ENCODE measurements around the gene TNFRSF9. TPM values are rescaled to one million over a fixed set of nuclear protein-coding genes. Genes with fewer than 3 reads are reported as not detected.

The TNFRSF9 gene
- total RNA-seq, 4 donors from 2014 or later, result 0.48 TPM; not detected in 3

DNA sequence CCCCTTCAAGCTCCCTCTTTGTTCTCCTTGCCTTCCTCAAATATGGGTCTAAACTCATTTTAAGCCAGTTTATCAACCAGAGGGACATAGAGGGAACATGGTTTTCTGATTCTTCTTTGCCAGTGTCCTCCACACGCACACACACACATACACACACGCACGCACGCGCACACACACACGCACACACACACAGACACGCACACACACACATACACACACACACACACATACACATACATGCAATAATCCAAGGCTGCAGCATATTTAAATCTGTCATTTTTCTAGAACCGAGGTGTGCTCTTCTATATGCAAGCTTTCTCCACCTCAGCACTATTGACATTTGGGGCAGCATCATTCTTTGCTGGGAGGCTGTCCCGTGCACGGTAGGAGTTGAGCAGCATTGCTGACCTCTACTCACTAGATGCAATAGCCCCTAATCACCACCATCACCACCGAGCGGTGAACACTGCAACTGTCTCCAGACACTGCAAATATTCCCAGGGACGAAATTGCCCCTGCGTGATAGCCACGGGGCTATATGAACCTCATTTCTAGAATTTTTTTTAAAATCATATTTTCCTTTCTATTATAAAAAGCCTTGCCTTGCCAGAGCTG, 8.0 kb downstream of the TNFRSF9 start:
- TF ChIP-seq POLR2AphosphoS5 (IDR thresholded peaks at IDR 0.05) (no peak), EP300 (IDR thresholded peaks at IDR 0.05; ENCODE audit: low read depth) (no peak), POLR2A (IDR thresholded peaks at IDR 0.05) (no peak)
- TF ChIP-seq, protein P1, sequence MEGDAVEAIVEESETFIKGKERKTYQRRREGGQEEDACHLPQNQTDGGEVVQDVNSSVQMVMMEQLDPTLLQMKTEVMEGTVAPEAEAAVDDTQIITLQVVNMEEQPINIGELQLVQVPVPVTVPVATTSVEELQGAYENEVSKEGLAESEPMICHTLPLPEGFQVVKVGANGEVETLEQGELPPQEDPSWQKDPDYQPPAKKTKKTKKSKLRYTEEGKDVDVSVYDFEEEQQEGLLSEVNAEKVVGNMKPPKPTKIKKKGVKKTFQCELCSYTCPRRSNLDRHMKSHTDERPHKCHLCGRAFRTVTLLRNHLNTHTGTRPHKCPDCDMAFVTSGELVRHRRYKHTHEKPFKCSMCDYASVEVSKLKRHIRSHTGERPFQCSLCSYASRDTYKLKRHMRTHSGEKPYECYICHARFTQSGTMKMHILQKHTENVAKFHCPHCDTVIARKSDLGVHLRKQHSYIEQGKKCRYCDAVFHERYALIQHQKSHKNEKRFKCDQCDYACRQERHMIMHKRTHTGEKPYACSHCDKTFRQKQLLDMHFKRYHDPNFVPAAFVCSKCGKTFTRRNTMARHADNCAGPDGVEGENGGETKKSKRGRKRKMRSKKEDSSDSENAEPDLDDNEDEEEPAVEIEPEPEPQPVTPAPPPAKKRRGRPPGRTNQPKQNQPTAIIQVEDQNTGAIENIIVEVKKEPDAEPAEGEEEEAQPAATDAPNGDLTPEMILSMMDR (IDR thresholded peaks at IDR 0.05), result no peak
- H3K4me1 ChIP-seq, result no peaks in the 10 kb centered on the region
- H3K4me3 ChIP-seq, result no peak overlapping the region
- H3K27me3 ChIP-seq, result peaks cover 44% of the 10 kb centered on the region
- no peaks in the 10 kb centered on the region for H3K9me3 ChIP-seq
- intact Hi-C loops (cut with DNase I; ENCODE audit: low total_unique reads), result no loop called here
- in situ Hi-C loops (cut with MboI; ENCODE audit: low pct_ligation_motif_present in 1 of 4, low pct_unique_long_range_greater_than_20kb in 1 of 4, low sequenced_read_pairs in 3 of 4), result no loop called here
- no peak overlapping the region for H3K27ac ChIP-seq
- DNase-seq, result no peak
- H3K36me3 ChIP-seq, result no peaks in the 10 kb centered on the region
- 62 to 90% methylated on average over 11 to 15 of the region's 15 CpGs for WGBS, 2 donors (ENCODE audit: low coverage in 1 of 2)

DNA sequence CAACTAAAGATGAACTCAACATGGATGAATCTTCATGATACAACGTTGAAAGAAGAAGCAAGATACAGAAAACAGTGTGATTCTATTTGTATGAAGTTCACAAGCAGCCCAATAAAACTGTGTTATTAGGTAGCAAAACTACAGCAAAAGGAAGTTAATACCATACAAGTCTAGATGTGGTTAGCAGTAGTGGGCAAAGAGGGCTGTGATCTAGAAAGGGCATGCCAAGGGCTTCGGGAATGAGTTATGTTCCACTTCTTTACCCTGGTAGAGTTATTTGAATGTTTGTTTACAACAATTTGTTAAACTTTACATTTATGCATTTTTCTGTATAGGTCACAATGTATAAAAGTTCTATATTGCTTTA, 9.2 kb downstream of the TNFRSF9 start:
- intact Hi-C loops (cut with DNase I; ENCODE audit: low total_unique reads) (no loop called here), in situ Hi-C loops (cut with MboI; ENCODE audit: low pct_ligation_motif_present in 1 of 4, low pct_unique_long_range_greater_than_20kb in 1 of 4, low sequenced_read_pairs in 3 of 4) (no loop called here)
- DNase-seq, result no peak
- Histone ChIP-seq H3K9me3 (no peaks in the 10 kb centered on the region), H3K36me3 (no peaks in the 10 kb centered on the region), H3K27me3 (peaks cover 50% of the 10 kb centered on the region), H3K27ac (no peak overlapping the region), H3K4me1 (no peaks in the 10 kb centered on the region), H3K4me3 (no peak overlapping the region)
- 52 to 64% methylated on average over 2 of the region's 2 CpGs for WGBS, 2 donors (ENCODE audit: low coverage in 1 of 2)
- TF ChIP-seq POLR2AphosphoS5 (IDR thresholded peaks at IDR 0.05), result no peak
- TF ChIP-seq POLR2A (IDR thresholded peaks at IDR 0.05), result no peak
- no peak for TF ChIP-seq EP300 (IDR thresholded peaks at IDR 0.05; ENCODE audit: low read depth)
- TF ChIP-seq, protein P1 (IDR thresholded peaks at IDR 0.05), result no peak

GRCh38 chr1:7930645-7931445, 9.8 kb downstream of the TNFRSF9 start:
- intact Hi-C loops (cut with DNase I; ENCODE audit: low total_unique reads) (no loop called here), in situ Hi-C loops (cut with MboI; ENCODE audit: low pct_ligation_motif_present in 1 of 4, low pct_unique_long_range_greater_than_20kb in 1 of 4, low sequenced_read_pairs in 3 of 4) (no loop called here)
- H3K36me3 ChIP-seq, result no peaks in the 10 kb centered on the region
- no peaks in the 10 kb centered on the region for H3K4me1 ChIP-seq
- H3K27me3 ChIP-seq, result peaks cover 50% of the 10 kb centered on the region
- no peak overlapping the region for H3K27ac ChIP-seq
- no peaks in the 10 kb centered on the region for H3K9me3 ChIP-seq
- no peak for TF ChIP-seq EP300 (IDR thresholded peaks at IDR 0.05; ENCODE audit: low read depth)
- TF ChIP-seq POLR2AphosphoS5 (IDR thresholded peaks at IDR 0.05), result no peak
- TF ChIP-seq POLR2A (IDR thresholded peaks at IDR 0.05), result no peak
- TF ChIP-seq, protein P1 (IDR thresholded peaks at IDR 0.05), result no peak
- no peak for DNase-seq
- no peak overlapping the region for H3K4me3 ChIP-seq
- 67 to 69% methylated on average over 15 of the region's 15 CpGs for WGBS, 2 donors (ENCODE audit: low coverage in 1 of 2)

- in situ Hi-C loops (cut with MboI; ENCODE audit: low pct_ligation_motif_present in 1 of 4, low pct_unique_long_range_greater_than_20kb in 1 of 4, low sequenced_read_pairs in 3 of 4) (no loop called here), intact Hi-C loops (cut with DNase I; ENCODE audit: low total_unique reads) (no loop called here)
- no peaks in the 10 kb centered on the region for H3K4me1 ChIP-seq
- no peaks in the 10 kb centered on the region for H3K9me3 ChIP-seq
- WGBS, 2 donors (ENCODE audit: low coverage in 1 of 2), result 33 to 42% methylated on average over 4 to 7 of the region's 7 CpGs
- no peaks in the 10 kb centered on the region for H3K36me3 ChIP-seq
- H3K27ac ChIP-seq, result no peak overlapping the region
- TF ChIP-seq, protein P1 (IDR thresholded peaks at IDR 0.05), result no peak
- no peak for TF ChIP-seq EP300 (IDR thresholded peaks at IDR 0.05; ENCODE audit: low read depth)
- TF ChIP-seq POLR2A (IDR thresholded peaks at IDR 0.05), result no peak
- TF ChIP-seq POLR2AphosphoS5 (IDR thresholded peaks at IDR 0.05), result no peak
- DNase-seq, result no peak
- H3K27me3 ChIP-seq, result peaks cover 52% of the 10 kb centered on the region
- no peak overlapping the region for H3K4me3 ChIP-seq
Measured at GRCh38 chr1:7929637-7930036, 11.0 kb downstream of the TNFRSF9 start.

All from transverse colon (tissue), 4 donors.